GM23338 (cell line): ENCODE results near the gene DPPA4. TPM values are rescaled to one million over a fixed set of nuclear protein-coding genes. Genes with fewer than 3 reads are reported as not detected.

Experiments used
- ATAC-seq: fragments of 200-7000 bp; cut with Tn5 transposase; 3 replicates; pipeline ENCODE4 v1.9.1; 2020
- DNase-seq: peaks from one replicate; pipeline ENCODE4 v3.0.0-alpha.2; 2015; ENCODE audit warnings: low spot score
- H2AFZ ChIP-seq: fragments of 200-600 bp; sonication (generic); 2 replicates; pipeline ENCODE4 v1.8.0; 2016; ENCODE audit warnings: antibody characterized with exemption, mild to moderate bottlenecking, moderate library complexity
- H3F3A ChIP-seq: fragments of 200-600 bp; sonication (generic); replicated peaks from 2 replicates; pipeline ENCODE4 v1.8.0; 2017; ENCODE audit warnings: antibody characterized with exemption, mixed run types, low read depth
- H3K27ac ChIP-seq: fragments of 200-600 bp; sonication (generic); 2 replicates; pipeline ENCODE4 v1.6.1; 2016; ENCODE audit warnings: low read depth
- H3K27me3 ChIP-seq: fragments of 200-600 bp; sonication (generic); 2 replicates; pipeline ENCODE4 v1.8.0; 2016; ENCODE audit warnings: mild to moderate bottlenecking, mixed run types, moderate library complexity; ENCODE audit not compliant: insufficient read depth
- H3K36me3 ChIP-seq: fragments of 200-600 bp; sonication (generic); 2 replicates; pipeline ENCODE4 v1.8.0; 2016; ENCODE audit warnings: mild to moderate bottlenecking; ENCODE audit not compliant: insufficient read depth
- H3K4me1 ChIP-seq: fragments of 200-600 bp; sonication (generic); 2 replicates; pipeline ENCODE4 v1.8.0; 2016; ENCODE audit warnings: mild to moderate bottlenecking, moderate library complexity; ENCODE audit not compliant: insufficient read depth
- H3K4me2 ChIP-seq: fragments of 200-600 bp; sonication (generic); 2 replicates; pipeline ENCODE4 v1.7.1; 2017; ENCODE audit warnings: mixed run types
- H3K4me3 ChIP-seq: fragments of 200-600 bp; sonication (generic); 2 replicates; pipeline ENCODE4 v1.6.1; 2016; ENCODE audit warnings: mixed run types
- H3K79me2 ChIP-seq: fragments of 200-600 bp; sonication (generic); replicated peaks from 2 replicates; pipeline ENCODE4 v1.8.0; 2017; ENCODE audit warnings: mild to moderate bottlenecking; ENCODE audit not compliant: insufficient read depth
- H3K9me2 ChIP-seq: fragments of 200-600 bp; sonication (generic); 2 replicates; pipeline ENCODE4 v1.8.0; 2017; ENCODE audit not compliant: insufficient read depth
- H4K20me1 ChIP-seq: fragments of 200-600 bp; sonication (generic); replicated peaks from 2 replicates; pipeline ENCODE4 v1.8.0; 2017; ENCODE audit warnings: mild to moderate bottlenecking; ENCODE audit not compliant: insufficient read depth
- H3K27ac Mint-ChIP-seq: 2 replicates; pipeline ENCODE4 v1.8.0; 2020; ENCODE audit warnings: inconsistent platforms, mild to moderate bottlenecking, moderate library complexity, mixed read lengths
- H3K27me3 Mint-ChIP-seq: 3 replicates; pipeline ENCODE4 v1.8.0; 2022; ENCODE audit warnings: low read depth, mild to moderate bottlenecking, moderate library complexity, mixed read lengths, inconsistent platforms; ENCODE audit not compliant: insufficient read depth, poor library complexity
- H3K36me3 Mint-ChIP-seq: 3 replicates; pipeline ENCODE4 v1.8.0; 2021; ENCODE audit warnings: low read depth, mild to moderate bottlenecking, inconsistent platforms, moderate library complexity, mixed read lengths
- H3K4me1 Mint-ChIP-seq: 3 replicates; pipeline ENCODE4 v1.8.0; 2020; ENCODE audit warnings: mild to moderate bottlenecking, inconsistent platforms, mixed read lengths
- H3K4me3 Mint-ChIP-seq: 3 replicates; pipeline ENCODE4 v1.8.0; 2021; ENCODE audit warnings: moderate library complexity, mild to moderate bottlenecking, inconsistent platforms, mixed read lengths
- H3K9me3 Mint-ChIP-seq: 3 replicates; pipeline ENCODE4 v1.8.0; 2020; ENCODE audit warnings: moderate library complexity, mild to moderate bottlenecking, inconsistent platforms, mixed read lengths
- EZH2phosphoT487 ChIP-seq: fragments of 200-600 bp; sonication (generic); IDR thresholded peaks from one replicate; pipeline ENCODE4 v1.8.1; 2018; ENCODE audit warnings: antibody characterized with exemption; ENCODE audit not compliant: unreplicated experiment
- NANOG ChIP-seq: IDR thresholded peaks from 2 replicates; pipeline ENCODE4 v1.6.1; 2016; ENCODE audit warnings: antibody characterized with exemption, borderline replicate concordance
- POLR2AphosphoS5 ChIP-seq: IDR thresholded peaks from 2 replicates; pipeline ENCODE4 v1.6.1; 2016; ENCODE audit warnings: antibody characterized with exemption, low read depth
- REST ChIP-seq: IDR thresholded peaks from one replicate; pipeline ENCODE4 v1.6.1; 2018; ENCODE audit warnings: antibody characterized with exemption; ENCODE audit not compliant: unreplicated experiment
- ZNF114 ChIP-seq: fragments of 250-450 bp; sonication (Bioruptor Pico); IDR thresholded peaks from 2 replicates; pipeline ENCODE4 v1.5.0; 2020; ENCODE audit warnings: mild to moderate bottlenecking, moderate library complexity
- ZNF331 ChIP-seq: fragments of 250-450 bp; sonication (Bioruptor Pico); IDR thresholded peaks from 2 replicates; pipeline ENCODE4 v1.5.0; 2020; ENCODE audit warnings: low read depth, mild to moderate bottlenecking, moderate library complexity
- ZNF462 ChIP-seq: fragments of 250-450 bp; sonication (Bioruptor Pico); IDR thresholded peaks from 2 replicates; pipeline ENCODE4 v1.5.0; 2020; ENCODE audit warnings: mild to moderate bottlenecking, moderate library complexity
- polyA plus RNA-seq: library from polyadenylated mRNA; unstranded; fragments of >200 nt; fragmentation: Nextera tagmentation; extraction: Ambion mirVana; gene quantifications from 2 replicates; pipeline ENCODE4 v1.2.1, GENCODE V29; 2016
- total RNA-seq: library from RNA; depleted of rRNA; stranded (reverse); fragments of >200 nt; shearing (Covaris generic); gene quantifications from 2 replicates; pipeline ENCODE4 v1.2.3, GENCODE V29; 2014
- TF ChIP-seq, protein P1 (sequence below): IDR thresholded peaks from 2 replicates; pipeline ENCODE4 v1.6.1; 2016; ENCODE audit warnings: antibody characterized with exemption

The DPPA4 gene
- total and polyA plus RNA-seq, 2 experiments from 2014 or later: 546 to 878 TPM

DNA sequence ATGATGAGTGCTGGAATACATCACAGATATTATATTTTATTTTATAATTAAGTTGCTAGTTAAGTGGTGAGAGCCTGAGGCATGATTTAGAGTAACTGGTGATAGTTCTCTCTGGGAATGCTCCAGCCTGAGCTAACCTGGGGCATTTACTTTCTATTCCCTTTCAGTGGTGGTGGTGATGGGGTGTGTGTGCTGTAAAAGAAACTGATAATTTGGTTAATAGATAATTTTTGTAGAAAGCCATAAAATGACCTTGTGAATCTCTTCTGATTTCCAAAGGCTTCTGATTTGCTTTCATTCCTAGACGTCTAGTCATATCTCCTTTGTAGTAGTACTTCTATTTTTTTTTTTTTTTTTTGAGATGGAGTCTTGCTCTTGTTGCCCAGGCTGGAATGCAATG is 46.8 kb upstream of the DPPA4 start (continued):
- no peak for TF ChIP-seq ZNF114
- TF ChIP-seq NANOG: no peak
- TF ChIP-seq POLR2AphosphoS5: no peak
- no peak for TF ChIP-seq ZNF331

GRCh38 chr3:109382588-109382987 is 45.2 kb upstream of the DPPA4 start:
- Histone ChIP-seq H2AFZ (no peak overlapping the region), H3K4me1 (peaks cover 14% of the 10 kb centered on the region), H4K20me1 (no peaks in the 10 kb centered on the region), H3K36me3 (no peaks in the 10 kb centered on the region), H3K79me2 (no peaks in the 10 kb centered on the region), H3K4me3 (no peak overlapping the region), H3F3A (no peaks in the 10 kb centered on the region), H3K9me2 (no peaks in the 10 kb centered on the region), H3K27ac (no peak overlapping the region), H3K27me3 (no peaks in the 10 kb centered on the region), H3K4me2 (no peak overlapping the region)
- peaks cover 16% of the 10 kb centered on the region for H3K4me1 Mint-ChIP-seq
- no peak for TF ChIP-seq ZNF331
- no peak for TF ChIP-seq ZNF462 (CRISPR knock-in tag)
- TF ChIP-seq, protein P1, sequence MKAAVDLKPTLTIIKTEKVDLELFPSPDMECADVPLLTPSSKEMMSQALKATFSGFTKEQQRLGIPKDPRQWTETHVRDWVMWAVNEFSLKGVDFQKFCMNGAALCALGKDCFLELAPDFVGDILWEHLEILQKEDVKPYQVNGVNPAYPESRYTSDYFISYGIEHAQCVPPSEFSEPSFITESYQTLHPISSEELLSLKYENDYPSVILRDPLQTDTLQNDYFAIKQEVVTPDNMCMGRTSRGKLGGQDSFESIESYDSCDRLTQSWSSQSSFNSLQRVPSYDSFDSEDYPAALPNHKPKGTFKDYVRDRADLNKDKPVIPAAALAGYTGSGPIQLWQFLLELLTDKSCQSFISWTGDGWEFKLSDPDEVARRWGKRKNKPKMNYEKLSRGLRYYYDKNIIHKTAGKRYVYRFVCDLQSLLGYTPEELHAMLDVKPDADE: no peak
- TF ChIP-seq REST: no peak
- no peak for TF ChIP-seq EZH2phosphoT487
- no peak for TF ChIP-seq ZNF114
- H3K27ac Mint-ChIP-seq: no peak overlapping the region
- H3K27me3 Mint-ChIP-seq: peaks cover 8% of the 10 kb centered on the region
- no peaks in the 10 kb centered on the region for H3K36me3 Mint-ChIP-seq
- DNase-seq (peak; percentile 26), ATAC-seq (peak; percentile 87)
- no peaks in the 10 kb centered on the region for H3K9me3 Mint-ChIP-seq
- no peak overlapping the region for H3K4me3 Mint-ChIP-seq
